DMS79 (cell line): Measurements from ENCODE around the gene LGR4.
"Not testable (repeated sequence)": the region's sequence is repeated elsewhere in the genome, so short reads cannot be mapped to it uniquely, and the experiment has no call there.

Source experiments
- DNase-seq: peaks from one replicate; lab custom pipeline; 2025; lab: John Stamatoyannopoulos, UW

Gene LGR4

DNA sequence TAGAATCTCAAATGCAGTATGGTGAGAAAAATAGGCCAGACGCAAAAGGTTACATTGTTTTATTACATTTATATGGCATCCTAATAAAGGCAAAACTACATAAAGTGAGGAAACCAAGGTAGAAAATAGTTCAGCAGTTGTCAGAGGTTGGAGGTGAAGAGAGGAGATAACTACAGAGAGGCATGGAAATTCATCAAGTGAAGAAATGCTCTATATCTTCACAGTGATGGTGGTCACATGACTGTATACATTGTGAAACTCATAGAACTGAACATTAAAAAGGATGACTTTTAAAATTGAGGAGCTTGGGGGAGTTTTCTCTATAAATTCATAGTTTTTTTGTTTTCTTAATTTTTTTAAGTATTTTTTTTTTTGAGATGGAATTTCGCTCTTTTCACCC, 14.4 kb downstream of the LGR4 start:
- DNase-seq = no peak

DNA sequence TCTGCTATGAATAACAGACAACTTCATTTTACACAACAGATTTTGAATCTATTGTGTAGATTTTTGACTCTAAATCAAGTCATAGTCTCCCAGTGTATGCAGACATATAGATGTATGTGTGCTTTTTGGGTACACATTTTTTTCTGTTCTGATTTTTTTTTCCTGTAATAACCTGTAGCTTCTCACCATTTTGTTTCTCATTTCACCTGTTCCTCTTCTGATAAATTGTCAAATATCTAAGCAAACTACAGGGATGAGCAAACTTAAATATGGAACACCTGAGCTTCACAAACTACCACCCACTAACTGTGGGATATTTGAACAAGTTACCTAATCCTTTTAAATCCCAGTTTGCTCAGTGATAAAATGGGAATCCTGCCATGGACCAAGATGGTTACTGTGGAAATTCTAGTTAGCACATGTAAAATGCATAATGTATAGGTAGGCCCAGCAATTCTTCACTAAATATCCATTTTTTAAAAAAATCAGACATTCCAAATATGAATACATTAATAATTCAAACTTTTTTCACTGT, 15.7 kb downstream of the LGR4 start:
- no peak for DNase-seq

DNA sequence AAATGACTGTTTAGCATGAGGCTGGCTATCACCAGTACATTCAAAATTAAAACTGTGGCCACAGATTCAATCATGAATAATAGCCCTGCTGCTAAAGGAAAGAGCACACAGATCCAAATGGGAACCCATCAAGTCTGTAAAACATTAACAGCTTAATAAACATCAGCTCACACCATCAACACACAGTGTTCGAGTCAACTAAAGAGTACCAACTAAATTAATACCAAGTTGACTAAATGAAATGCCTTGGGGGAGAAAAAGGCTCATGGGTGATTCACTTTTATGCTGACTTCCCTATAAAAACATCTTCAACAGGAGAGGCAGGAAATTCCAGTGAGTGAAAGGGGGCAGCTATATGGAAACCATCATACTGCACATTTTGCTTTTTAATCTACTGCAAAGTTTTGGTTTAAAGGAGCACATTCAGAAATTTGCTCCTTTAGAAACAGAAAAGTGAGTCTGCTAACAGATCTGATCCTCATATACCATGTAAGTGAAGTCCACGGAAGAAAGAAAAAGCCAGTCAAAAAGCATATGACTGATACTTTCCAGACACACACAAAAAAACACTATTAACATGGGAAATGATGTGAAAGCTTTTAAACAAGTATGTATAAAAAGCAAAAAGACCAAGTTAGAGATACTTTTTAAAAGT, 16.3 kb downstream of the LGR4 start:
- DNase-seq = no peak

DNA sequence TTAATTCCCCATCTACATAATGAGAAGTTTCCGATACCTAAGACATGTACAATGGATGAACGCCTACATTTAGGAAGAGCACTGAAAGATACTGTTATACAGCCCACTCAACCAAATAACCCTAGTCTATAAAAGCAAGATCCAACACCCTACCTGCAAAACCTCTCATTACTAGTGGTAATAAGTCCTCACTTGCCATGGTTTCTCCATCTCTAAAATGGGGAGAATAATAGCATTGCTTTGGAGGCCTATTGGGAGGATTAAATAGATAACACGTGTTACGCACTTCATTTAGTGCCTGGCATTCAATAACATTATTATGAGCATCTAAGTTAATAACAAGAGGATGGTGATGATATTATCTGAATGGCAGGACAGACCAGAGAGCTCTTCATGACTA, 16.9 kb downstream of the LGR4 start:
- no peak for DNase-seq

DNA sequence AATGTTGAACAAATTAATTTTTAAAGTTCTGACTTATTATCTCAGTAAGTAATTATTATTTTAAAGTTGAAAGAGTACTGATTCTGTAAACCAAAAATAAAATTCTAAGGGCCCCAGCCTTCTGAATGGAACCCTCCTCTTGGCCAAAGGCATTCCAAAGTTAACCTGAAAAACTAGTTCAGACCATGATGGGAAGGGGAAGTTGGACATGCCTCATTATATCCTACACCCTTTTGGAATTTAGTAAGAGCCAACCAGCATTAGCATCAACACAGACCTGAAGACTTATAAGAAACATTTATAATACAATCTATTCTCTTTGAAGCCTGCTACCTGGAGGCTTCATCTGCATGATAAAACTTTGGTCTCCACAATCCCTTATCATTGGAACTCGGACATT, 18.9 kb downstream of the LGR4 start:
- no peak for DNase-seq

DNA sequence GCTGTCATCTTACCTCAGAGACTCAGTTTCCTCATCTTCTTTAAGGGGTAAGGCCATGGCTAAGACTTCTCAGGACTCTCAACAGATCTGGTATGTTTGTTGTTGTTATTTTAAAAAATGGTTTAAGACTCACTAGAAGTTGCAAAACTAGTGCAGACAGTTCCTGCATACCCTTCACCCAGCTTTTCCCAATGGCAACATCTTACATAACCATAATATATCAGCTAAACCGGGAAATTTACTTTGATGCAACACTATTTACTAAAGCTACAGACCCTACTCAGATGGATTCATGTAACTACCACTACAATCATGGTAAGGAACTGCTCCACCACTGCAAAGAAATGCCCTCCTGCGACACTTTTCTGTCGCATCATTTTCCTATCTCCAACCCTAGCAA, 20.4 kb downstream of the LGR4 start:
- DNase-seq = no peak

DNA sequence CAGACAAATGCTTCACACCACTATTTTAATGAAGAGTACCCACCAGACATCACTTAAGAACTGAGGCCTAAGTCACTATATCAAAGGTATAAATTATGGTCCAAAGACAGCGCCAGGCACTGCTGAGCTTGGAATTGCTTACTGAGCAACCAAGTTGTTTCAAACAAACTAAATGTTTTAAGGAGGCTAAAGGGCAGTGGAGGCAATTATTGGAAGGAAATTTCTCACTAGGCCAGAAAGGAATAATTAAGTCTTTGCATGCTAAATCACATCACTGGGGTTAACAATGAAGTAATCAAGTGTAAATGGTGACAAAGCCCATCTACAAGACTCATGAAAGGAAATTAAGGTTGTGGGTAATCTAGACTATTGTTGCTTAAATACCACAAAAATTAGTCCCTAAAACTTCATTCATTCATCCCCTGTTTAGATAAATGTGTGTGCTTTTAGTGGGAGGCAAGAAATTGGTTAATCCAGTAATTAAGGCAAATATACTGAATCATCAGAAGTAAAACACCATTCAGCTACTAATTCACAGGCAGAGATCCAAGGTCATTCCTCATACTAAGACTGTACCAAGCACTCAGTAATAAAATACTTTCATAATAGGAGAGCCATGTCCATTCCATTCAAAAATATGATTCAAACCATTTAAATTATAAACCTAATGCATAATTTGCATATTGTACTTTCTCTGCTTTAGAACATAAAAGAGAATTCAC, 21.2 kb downstream of the LGR4 start:
- DNase-seq = no peak

DNA sequence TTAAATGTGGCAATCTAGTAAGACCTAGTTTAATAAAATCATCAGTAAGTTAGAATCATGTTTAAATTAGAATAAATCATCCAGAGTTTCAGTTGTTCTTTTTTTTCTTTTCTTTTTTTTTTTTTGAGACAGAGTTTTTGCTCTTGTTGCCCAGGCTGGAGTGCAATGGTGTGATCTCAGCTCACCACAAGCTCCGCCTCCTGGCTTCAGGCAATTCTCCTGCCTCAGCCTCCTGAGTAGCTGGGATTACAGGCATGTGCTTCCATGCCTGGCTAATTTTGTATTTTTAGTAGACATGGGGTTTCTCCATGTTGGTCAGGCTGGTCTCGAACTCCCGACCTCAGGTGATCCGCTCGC, 24.4 kb downstream of the LGR4 start:
- not testable (repeated sequence) for DNase-seq

DNA sequence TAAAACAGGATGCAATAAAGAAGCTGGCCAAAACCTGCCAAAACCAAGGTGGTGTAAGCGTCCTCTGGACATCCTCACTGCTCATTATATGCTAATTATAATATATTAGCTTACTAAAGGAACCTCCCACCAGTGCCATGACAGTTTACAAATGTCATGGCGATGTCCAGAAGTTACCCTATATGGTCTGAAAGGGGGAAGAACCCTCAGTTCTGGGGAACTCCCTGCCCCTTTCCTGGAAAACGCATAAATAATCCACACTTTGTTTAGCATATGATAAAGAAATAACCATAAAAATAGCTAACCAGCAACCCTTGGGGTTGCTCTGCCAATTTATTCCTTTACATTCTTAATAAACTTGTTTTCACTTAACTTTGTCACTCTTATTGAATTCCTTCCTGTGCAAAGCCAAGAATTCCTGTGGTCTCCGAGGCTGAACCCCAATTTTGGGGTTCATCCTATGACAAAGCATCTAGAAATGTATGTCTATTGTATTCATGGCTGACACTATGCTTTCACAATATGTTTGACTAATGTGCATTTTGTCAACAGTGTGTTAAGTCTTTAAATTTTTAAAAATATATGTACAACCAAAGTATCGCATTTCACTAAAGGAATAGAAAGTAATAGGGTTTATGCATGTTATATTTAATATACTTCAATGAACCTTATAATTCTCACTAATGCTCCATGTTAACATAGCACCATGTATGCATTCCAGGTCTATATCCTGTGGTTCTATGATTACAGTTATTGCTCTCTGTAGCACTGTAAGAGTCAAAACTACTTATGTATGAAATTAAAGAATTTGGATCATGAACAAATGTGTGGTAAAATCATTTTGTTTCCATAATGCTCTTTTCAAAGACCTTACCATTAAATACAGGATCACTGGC, 25.1 kb downstream of the LGR4 start:
- DNase-seq = no peak

DNA sequence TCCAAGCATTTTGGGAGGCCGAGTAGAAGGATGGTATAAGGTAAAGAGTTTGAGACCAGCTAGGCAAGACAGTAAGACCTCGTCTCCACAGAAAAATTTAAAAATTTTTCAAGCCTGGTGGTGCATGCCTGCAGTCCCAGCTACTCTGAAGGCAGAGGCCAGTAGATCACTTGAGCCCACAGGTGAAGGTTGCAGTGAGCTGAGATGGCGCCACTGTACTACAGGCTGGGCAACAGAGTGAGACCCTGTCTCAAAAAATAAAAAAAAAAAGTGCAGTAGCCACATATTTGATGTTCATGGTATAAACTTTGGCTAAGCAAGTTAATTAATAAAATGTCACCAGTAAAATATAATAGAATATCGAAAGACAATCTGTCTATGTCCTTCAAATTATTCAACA, 27.0 kb downstream of the LGR4 start:
- no peak for DNase-seq

DNA sequence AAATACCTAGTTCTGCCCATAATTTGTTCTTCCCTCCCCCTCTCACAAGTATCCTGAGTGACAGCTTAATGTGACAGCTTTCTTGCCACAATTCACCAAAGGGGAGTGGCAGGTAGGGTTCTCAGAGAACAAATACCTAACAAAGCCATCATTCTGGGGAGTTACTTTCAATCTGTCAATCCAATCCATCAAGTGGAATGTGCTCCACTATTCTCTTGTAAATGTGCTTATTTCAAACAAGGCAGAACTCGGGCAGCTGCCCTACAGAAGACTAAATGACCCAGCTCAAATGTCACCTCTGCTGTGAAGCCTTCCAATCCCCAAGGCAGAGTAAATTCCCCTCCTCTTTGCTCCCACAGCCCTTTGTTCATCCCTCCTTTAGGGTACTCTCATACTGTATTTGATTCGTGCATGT, 27.8 kb downstream of the LGR4 start:
- no peak for DNase-seq

DNA sequence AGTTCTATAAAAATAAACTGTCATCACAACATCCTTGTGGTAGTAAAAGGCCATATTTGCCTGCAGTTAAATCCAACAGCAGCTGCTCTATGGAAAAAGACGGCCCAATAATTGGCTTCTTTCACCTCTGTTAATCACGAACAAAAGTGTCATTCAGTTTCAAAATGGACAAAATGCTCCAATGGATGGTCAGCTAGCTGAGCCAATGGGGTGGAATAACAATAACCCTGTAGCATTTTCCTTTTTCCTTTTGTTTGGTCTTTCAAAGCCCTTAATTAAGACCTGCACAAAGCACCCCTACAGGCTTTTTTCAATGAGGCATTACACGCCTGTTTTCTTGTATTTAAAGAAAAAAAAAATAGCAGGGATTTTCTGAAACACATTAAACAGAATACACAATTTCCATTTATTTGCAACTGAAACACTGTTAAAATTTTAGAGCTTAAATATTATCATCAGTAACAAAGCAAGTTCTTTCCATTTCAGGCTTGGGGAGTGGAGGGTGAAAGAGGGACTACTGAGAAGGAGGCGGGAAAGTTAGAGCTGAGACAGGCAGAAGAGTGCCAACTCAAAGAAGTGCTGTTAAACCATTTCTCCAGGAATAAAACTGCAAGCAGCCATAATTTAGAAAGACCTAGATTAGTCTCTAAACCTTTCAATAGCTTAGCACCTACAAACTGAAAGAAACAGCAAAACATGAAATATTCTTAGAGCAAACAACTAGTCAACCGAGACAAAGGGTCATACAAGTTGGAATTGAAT, 28.7 kb downstream of the LGR4 start:
- peak; percentile 81 for DNase-seq

DNA sequence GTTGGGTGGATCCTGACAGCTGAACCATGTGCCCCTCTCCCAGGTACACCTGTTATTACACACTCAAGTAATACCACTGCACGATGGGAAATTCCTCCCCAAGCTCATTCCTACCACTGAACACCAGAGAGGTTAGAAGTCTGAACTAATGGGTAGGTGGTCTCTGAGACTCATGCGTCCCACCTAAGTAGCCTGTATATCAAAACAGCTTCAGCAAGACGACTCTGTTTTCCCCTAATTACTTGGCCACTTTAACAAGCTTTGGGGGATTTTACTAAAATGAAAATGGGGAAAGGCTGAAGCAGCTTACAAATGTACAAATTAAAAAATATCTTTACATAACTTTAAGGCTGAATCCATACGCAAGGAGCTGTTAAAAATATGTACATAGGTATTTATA, 29.4 kb downstream of the LGR4 start:
- no peak for DNase-seq

DNA sequence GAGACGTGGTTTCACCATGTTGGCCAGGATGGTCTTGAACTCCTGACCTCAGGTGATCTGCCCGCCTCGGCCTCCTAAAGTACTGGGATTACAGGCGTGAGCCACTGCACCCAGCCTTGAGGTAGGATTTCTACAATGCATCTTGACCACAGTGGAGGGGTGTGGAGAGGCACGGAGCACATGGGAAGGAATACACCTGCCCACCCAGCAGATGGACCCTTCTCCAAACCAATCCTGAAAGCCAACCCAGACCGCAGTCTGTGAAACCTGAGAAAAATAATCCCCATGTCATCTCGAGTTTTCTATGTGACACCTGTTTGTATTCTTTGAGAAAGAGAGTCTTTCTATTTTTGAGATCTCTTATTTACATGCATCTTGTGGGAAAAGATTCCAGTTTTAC, 32.5 kb downstream of the LGR4 start:
- no peak for DNase-seq

DNA sequence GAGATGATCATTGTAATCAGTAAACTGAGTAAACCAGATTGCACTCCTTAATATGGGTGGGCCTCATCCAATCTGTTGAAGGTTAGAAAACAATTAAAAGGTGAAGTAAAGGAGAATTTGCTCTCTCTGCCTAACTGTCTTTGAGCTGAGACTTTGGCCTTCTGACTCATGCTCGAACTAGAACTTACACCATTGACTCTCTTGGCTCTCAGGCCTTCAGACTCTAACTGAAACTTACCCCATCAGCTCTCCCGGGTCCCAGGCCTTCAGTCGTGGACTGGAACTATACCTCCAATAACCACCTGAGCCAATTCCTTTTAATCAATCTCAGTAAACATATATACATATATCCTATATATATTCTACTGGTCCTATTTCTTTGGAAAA, 34.0 kb downstream of the LGR4 start:
- DNase-seq = no peak

DNA sequence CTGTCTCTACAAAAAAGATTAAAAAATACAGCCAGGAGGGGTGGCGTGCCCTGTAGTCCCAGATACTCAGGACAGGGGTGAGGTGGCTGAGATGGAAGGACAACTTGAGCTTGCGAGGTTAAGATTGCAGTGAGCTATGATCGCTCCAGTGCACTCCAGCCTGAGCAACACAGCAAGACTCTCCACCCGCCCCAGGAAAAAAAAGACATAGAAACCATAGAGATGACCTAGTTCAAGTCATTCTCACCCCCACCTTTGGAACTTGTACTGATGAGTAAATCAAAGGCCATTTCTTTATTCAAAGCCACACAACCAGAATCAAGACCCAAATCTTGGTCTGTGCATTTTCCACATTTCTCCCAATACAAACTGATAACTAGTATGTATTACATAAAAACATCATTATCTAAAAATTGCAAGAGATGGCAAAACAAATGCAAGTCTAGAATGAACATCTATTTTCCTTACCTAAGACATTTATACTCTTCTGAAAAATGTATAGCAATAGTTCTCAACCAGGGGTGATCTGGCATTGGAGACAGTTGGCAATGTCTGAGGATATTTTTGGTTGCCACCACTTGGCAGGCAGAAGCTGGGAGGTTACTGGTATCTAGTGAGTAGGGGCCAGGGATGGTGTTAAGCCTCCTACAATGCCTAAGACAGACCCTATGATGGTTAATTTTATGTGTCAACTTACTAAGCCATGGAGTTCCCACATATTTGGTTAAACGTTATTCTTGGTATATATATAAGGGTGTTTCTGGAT, 34.6 kb downstream of the LGR4 start:
- DNase-seq = no peak

DNA sequence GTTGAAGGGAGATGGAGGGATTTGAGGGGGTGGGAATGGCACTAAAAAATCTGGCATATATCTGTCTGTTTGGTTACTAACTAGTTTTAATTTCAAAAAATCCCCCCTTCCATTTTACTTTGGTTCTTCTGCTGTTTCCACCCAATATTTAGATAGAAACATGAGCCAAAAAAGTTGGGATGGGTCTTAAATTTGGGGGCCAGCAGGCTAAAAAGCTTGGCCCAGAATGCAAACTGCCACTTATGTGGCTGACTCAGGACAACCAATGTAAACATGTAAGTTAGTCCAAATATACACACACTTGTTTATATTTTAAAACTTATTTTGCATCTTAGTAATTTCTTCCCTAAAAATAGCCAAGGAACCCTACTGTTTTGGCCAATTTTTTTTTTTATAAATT, 35.7 kb downstream of the LGR4 start:
- no peak for DNase-seq

DNA sequence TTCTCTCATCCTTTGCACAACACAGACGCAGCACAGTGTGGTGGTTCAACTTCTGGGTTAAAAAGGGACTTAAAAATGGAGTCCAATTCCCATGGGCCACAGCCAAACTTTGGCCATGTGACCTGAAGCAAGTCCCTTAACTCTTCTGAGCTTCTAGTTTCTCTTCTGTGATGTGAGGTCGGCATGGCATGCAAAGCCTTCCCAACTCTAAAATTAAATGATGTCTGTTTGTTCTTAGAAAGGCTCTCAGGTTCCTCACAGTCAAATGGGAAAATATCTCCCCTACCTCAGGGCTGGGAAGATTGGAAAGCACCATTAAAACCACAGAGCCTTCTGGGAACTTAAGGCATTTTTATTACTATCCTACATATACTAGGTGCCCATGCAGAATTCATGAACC, 38.8 kb downstream of the LGR4 start:
- DNase-seq = no peak

DNA sequence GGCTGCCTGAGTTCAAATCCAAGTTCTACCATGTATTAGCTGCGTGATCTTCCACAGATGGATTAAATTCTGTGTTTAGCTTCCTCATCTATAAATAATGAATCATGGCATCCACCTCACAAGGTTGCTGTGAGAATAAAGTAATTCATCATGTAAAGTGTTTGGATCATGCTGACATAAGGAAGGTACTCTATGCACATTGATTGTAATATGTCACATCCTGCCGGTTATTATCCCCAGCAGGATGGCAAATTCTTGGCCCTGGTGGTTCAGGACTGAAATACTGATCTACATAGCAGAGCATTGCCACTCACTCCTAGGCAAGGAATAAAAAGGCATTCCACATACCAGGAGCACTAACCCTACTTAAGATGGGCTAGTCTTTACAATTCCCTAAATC, 40.8 kb downstream of the LGR4 start:
- no peak for DNase-seq

DNA sequence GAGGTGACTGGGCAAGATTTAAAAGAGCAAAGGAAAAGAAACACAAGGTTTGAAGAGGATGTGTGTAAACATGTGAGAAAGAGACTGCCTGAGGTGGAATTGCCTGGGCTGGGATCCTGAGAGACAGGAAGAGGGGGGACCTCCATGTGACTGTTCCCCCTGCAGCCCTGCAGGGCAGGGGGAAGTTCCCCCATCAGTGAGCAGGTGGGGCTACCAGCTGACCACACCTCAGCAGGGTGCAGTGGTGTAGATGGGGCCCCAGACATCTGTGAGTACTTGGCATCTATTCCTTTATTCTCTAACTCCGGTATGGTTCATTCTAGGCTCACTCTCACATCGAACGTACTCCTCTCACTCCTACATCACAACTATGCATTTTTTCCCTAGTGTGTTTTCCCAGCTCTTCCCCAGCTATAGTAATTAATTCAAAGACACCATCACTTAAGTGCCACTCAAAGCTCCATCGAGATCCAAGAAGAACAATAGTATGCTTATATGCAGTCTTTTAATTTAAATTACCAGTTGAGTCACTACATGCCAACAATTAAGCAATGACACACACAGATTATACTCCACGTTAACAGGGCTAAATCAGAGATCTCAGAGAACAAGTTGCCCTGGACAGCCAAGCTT, 42.7 kb downstream of the LGR4 start:
- DNase-seq = no peak
